HG02678 (cell line): ENCODE measurements around the gene INTS15.

ENCODE experiments used
- ATAC-seq: cut with Tn5 transposase; IDR thresholded peaks from one replicate; pipeline ENCODE4 v1.9.1; 2021; ENCODE audit warnings: mild to moderate bottlenecking, moderate library complexity; ENCODE audit not compliant: unreplicated experiment

INTS15 gene

DNA sequence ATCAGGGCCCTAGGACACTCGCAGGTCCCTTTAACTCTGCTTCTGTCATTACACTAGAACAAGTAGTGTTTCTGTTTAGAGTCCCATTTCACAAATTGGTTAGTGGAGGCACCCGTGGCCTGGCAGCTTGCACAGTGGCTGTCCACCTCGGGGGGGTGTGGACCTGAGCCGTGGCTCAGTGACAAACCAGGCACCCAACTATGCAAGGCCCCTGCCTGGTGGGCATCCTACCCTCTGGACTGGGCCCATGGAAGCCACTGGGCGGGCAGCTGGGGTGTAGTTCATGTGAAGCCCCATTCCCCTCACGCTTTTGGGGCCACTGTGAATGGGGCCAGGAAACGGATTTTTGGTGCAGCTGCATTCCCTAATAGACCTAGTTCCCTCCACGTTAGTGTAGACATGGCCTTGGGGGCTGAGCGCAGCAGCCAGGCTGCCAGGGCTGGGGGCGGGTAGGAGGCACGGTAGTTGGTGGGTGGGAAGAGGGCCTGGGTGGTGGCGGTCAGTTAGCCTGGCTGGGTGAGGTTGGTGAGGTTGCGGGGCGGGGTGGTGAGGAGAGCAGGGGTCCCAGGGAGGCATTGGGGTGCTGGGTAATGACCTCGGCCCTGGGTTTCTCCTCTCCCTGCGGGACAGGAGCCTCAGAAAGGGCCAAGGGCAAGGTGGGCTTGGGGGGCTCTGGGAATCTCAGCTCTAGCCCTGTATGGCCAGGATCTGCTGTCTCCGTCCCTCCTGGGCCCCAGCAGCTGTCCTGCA, 66.0 kb downstream of the INTS15 start:
- ATAC-seq: no peak

DNA sequence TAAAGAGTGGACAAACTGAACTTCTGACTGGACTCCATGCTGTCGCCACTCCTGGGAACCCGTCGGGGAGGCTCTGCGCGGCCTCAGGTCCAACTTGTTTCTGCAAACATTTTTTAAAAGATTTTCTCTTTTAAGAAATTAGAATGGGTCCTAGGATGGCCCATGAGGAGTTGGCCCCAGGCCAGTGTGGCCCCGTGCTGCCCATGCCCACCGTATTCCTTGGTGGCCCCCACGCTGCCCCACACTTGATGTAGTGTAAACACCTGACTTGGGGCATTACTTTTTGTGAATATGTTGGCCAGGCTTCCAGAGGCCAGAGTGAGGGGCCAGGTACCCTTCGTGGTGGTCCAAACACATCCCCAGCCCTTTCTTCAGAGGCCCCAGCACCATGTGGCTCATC, 66.6 kb downstream of the INTS15 start:
- no peak for ATAC-seq
